ENCODE results near the gene ENTREP1.

DNA sequence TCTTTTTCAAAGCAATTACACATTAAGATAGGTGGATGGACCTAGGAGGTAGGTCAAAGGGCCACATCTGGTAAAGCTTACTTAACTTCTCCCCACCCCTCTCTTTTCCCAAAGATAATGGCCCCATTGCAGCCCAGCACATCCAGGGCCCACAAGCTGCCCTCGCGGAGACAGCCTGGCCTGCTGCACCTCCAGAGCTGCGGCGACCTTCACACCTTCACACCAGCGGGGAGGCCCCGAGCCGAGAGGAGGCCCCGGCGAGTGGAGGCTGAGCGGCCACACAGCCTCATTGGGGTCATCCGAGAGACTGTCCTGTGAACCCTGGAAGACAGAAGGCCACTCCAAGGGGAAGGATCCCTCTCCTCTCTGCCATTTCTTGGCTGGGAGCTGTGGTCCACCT, 66.5 kb downstream of the ENTREP1 start:
- TF ChIP-seq CTCF (IDR thresholded peaks at IDR 0.05) (no peak), POLR2A (IDR thresholded peaks at IDR 0.05) (no peak), POLR2AphosphoS5 (IDR thresholded peaks at IDR 0.05) (no peak)
